ENCODE measurements around the gene ANKRD44.

Gene ANKRD44

DNA sequence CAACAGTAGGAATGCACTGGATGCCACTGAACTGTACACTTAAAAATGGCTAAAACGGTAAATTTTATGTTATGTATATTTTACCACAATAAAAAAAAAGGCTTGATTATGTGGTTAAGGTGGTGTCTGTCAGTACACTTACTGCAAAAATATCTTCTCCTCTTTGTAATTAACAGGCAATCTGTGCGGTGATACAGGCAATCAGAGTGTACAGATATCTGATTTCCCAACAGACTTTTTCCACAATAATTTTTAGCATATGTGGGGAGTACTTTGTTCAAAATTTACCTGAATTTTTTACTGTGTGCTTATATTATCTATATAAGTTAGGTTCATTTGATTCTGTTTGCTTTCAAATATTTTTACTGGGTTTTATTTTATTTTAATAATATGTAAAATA, 209.1 kb downstream of the ANKRD44 start:
- DNase-seq: no peak

DNA sequence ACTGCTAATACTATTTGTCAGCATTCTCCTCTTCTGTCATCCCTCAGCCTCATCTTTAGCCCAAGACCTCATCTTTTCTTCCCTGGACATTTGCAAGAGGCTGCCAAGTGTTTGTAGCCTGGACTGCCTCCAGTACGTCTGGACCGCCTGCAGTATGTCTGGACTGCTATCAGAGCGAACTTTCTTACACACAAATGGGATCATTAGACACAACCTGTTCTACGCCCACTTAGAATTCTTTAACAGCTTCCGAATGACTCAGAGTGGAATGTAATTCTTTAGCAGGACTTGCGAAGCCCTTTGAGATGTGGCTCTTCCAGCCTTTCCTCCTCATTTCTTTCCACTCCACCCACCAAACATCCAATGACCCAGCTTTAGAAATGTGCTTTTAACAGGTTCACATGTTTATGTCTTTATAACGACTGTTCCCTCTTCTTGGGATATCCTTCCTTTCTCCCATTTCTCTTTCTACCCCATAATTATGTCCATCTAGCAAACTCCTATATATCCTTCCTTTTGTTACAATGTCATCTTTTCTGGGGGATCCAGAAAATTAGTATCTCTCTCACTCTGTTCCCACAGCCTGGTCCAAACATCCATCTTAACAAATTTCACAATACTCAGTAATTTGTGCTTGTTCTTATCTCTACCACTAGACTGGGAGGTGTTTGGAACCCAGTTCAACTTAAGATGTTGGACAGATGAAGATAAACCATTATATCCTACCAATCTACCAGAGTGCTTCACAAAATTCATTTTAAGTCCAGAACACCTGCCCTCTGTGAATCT, 212.8 kb downstream of the ANKRD44 start:
- no peak for DNase-seq

DNA sequence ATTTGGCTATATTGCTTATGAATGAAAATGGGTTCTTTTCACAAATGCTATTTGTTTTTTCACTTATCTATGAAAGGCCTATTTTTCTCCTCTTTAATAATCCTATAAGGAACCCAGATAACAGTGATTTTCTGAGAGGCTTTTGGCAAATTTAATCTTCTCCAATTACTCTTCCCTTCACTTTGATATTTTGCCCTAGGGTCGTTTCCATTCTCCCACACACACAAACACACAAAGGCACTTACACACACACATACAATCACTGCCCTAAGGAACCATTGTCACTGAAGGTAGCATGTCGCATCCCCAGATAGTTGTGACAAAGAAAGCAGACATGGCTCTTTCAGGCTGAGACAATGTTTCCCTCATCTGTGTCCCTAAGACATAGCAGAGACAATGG, 213.9 kb downstream of the ANKRD44 start:
- DNase-seq: no peak

DNA sequence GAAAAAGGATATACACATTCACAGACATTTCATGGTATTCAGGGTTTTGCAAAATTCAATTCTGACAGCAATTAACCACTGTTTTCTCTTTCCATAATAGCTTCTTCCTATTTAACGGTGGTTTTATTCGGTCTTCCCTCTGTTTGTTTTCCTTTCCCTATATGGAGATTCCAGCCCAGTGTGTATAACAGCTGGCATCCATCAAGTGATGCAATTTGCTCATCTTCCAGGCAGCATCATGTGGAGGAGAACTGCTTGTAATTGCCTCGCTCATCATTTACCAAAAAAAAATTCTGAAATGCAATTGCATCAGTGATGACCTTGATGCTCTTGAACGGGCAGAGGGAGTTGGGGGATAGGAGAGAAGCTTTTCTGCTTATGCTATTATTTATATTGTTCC, 218.1 kb downstream of the ANKRD44 start:
- no peak for DNase-seq

DNA sequence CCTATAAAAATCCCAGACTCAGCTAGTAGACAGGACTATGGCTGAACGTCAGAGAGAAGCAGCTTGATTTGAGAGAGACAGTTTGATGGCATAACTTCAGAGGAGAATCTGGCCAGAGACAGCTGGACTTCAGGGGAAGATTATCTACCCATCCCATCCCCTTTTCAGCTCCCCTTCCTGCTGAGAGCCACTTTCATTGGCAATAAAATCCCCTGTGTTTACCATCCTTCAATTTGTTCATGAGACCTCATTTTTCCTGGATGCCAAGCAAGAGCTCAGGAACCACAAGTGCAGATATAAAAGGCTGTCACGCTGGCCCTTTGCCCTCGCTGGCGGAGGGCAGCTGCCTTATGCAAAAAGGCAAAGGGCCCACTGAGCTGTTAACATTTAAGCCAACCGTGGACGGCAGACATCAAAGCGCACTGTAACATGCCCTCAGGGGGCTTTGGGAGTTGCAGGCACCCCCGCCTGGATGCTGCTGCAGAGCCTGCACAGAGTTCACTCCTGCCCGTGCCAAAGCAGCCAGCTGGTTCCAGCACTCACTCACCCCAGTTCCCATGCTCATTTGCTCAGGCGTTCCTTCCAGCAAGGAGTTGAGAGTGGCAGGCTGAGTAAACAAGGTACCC, 219.7 kb downstream of the ANKRD44 start:
- no peak for DNase-seq

DNA sequence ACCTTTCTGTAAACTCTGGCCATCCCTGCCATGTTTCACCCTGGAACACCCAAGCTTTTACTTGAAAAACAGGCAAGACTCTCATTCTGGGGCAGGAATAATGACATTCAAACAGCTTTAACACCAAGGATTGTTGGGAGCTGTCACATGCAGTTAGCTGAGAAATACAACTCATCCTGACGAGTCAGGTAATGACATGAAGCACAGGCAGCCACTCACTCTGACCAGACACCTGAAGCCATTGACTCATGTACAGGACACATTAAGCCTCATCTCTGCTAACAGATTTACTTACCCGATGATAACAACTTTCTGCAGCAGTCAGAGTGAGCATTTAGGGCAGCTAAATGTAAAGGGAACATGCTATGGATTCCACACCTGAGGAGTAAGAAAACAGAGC, 220.9 kb downstream of the ANKRD44 start:
- no peak for DNase-seq

DNA sequence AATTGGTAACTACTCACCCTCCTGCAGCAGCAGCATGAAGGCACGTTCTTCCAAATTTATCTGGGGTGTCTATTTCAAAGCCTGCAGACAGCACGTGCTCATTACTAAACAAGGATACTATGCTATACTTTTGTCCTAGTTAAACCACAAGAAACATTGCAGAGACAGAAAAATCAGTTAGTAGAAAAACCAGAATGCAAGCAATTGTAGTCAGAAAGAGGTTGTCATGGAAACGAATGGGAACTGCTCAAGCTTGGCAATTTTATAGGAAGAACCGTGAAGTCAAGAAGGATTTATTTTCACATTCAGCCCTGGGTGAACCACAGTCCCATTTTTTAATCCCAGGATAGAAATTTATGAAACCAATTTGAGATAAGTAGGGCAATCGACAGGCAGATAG, 221.9 kb downstream of the ANKRD44 start:
- no peak for DNase-seq

DNA sequence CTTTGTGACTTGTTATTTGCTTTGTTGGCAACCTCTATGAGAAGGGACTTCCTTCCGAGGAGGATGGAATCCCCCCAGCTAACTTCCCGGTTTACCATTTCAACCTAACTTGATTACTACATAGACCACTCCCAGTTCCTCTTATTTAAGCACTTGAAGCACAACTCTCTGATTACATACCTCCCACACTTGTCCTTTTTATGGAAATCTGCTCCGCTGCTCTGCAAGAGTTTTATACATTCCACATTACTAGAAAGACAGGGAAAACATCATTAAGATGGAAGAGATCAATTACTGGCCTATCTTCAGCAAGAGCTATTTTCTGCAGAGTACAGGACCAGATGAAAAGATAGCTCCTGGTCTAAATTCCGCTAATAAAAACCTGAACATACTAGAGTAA, 224.1 kb downstream of the ANKRD44 start:
- no peak for DNase-seq

DNA sequence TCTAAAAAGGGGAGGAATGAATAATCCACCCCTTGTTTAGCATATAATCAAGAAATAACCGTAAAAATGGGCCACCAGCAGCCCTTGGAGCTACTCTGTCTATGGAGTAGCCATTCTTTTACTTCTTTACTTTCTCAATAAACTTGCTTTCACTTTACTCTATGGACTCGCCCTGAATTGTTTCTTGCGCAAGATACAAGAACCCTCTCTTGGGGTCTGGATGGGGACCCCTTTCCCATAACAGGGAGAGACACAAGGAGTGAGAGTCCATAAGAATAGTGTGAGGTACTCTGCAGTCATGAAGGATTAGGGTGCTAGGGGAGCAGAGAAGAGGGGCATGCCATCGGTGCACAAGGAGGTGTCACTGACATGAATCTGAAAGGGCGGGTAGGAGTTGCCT, 224.9 kb downstream of the ANKRD44 start:
- DNase-seq: no peak

DNA sequence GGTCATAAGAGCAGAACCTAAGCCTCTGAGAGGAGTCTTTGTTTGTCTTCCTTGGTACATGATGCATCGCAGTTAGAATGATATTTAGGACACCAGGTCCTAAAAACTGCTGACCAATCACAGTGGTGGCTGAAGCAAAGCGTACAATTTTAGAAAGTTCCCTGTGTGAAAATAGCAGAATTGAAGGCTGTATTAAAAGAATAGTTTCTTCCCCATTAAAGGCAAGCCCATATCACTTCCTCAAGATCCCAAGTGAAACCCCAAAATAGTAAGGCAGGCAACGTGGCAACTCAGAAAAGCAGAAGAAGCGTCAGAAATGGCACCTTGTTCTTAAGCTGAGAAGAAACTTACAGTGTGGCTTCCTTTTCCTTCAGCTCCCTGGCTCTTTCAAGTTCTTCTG, 229.3 kb downstream of the ANKRD44 start:
- DNase-seq: no peak

DNA sequence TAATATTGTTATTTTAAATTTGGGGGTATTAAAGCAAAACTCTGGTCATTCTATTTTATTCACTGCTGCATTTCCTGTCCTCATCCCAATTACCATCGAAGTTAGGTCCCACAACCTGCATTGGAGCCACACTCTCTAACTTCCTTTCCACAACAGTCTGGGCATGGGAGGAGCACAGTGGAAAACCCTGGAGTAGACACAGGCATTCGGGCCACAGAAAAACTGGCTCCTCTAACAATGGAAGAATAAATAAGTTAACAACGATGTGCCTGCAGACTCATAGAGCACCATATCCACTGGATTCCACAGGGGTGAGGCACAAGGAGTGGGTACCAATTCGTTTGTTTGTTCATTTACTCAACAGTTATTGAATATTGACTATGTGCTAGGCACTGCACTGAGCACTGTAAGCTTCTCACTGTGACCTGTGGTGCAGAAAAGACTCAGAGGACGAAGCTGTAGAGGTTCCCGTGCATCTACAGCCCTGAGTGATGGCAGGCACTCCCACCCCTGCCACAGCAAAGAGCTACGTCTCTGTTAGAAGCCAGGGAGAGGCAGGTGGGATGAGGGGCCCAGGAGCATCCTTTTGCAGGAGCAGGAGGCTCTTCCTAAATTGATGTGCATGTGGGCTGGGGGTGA, 229.9 kb downstream of the ANKRD44 start:
- DNase-seq: no peak

DNA sequence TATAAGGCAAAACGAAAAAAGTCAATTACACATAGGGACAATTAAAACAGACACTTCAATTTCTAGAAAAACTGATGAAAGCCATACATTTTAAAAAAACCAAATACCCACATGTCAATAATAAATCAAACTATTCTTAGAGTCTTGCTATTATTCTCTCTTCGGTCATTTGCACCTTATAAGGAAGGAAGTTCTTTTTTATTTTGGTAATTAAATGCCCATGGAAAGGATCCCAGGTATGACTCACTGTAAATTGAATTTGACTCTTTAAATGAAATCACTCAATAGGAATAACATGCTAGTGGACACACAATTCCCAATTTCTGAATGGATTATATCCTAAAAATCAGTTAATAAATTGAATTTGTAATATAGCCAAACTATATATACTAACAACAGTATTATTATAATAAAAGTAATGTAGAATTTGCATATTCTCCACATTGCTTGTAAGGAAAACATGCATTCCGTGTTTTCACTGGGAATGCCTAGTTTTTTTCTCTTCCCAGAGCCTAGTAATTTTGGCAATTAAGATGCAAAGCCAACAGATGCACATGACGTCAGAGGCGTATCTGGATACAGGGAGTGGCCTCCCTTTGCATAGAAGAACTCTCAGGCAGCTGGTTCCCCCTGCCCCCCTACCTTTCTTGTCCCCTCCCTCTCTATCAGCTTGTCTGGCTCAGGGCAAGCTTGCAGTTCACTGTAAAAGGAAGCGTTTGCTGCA, 230.6 kb downstream of the ANKRD44 start:
- DNase-seq: no peak

DNA sequence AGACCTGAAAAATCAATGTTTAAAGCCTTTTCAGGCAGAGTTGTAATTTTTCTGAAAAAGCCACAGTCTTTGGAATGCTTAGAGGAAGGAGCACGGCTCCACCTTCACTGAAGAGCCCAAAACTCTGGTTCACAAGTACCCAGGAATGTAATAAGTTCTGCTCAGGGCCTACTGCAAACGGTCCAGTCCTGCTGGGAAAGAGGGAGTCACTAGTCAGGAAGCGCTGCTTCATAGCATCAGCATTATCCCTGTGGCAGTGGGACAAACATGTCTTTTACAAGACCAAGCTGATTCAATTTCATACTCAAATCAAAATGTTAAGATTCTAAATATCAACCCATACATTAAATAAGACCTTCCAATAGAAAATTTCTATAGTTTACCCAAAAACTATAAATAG, 231.2 kb downstream of the ANKRD44 start:
- no peak for DNase-seq

DNA sequence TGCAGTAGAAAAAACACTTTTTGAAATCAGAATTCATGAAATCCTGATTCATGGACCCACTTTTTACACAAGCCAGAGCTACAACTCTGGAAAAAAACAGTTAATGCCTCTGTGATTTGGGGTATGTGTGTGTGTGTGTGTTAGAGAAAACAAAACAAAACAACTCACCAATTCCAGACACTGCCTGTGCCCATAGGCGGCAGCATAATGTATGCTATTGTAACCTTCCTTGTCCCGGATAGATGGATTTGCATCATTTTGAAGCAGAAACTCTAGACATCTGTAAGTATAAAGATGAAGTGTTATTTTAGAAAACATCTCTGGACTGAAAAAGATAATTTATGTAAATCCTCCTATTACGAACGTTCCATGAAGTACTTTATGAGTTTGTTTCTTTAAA, 232.0 kb downstream of the ANKRD44 start:
- DNase-seq: no peak

DNA sequence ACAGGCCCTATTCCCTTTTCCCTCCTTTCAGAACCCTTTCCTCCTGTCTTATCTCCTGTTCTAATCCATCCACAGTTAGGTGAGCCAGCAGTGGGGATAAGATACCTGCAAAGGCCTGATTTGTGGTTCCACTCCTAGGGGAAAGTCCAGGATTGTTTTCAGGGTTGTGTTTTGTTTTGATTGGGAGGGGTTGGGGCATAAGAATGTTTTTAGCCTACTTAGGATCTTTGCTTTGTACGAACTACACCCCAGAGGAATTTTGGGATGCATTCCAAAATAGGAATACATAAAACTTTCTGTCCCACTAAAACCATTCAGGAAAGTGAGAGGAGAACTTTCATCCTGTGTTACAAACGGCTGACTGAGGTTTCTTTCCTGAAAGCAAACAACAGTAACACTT, 233.2 kb downstream of the ANKRD44 start:
- DNase-seq: no peak

DNA sequence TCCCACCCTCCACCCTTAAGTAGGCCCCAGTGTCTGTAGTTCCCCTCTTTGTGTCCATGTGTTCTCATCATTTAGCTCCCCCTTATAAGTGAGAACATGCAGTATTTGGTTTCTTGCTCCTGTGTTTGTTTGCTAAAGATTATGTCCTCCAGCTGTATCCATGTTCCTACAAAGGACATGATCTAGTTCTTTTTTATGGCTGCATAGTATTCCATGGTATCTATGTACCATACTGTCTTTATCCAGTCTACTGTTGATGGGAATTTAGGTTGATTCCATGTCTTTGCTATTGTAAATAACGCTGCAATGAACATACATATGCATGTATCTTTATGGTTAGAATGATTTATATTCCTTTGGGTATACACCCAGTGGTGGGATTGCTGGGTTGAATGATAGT, 233.9 kb downstream of the ANKRD44 start:
- DNase-seq: no peak

DNA sequence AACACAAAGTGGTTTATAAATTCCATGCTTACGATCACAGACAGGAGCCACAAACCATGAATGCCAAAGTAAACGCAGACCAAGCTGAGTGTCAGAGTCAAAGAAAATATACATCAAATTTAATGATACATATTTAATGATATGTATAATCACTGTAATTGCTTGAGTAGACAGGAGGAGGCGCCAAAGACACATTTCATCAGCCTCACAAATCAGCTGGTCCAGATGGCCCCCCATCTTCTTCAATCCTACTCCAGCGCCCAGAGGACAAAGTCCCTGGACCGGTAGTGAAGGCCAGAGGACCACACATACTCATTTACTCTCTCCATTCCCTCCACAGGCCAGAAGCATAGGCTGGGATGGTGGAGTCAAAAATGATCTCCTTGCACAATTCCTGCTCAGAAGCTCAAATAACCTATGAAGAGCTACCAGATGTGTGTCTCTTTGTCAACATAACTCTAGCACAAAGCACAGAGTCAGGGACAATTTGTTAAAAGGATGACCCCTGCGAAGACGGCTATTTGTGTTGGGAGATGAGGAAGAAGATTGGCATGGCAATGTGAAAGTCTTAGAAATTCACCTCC, 234.7 kb downstream of the ANKRD44 start:
- DNase-seq: no peak

DNA sequence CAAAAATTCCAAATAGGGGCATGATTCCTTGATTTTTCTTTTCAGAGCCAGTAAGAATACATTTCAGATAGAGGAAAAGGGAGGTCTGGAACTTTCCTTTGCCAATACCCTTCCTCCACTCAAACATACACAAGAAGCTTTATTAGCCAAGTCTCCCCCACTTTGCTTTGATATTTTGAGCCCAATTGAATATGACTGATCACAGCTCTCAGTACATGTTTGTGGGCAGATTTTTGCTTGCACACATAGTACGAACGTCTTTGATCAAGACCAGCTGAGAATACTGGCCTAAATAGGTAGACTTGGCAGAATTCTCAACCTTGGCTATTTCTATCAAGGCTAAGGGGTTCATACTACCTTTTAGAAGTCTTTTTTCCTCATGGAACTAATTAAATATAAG, 235.3 kb downstream of the ANKRD44 start:
- no peak for DNase-seq

DNA sequence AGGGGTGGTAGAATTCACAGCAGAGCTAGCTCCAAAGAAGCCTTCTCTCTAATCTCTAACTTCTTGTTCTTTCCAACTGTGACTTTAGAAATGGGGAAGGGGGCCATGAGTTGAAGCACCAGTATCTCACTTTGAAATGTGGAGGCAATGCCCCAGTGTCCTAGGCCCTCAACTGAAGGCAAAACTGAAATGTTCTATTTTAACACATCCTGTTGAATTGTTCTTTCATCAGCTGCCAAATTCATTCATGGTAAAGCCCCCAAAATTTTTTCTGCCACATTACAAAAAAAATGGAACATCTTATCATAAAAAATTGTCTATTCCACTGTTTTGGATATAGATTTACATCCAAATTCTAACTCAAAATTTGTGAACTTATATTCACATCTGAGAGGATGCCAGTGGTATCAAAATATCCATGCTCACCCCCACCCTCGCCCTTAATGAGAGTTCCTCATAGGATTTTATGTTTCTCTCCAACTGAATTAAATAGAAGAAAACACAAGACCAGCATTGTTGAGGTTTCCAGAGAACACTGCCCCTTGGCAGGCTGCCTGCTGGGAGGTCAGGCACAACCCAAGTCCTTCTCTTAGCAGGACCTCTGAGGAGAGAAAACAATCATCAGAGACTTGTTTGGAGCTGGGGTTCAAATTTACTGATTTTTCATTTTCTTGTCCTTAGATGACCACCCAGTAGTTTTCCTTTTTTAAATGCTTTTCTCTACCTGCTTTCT, 236.7 kb downstream of the ANKRD44 start:
- no peak for DNase-seq

DNA sequence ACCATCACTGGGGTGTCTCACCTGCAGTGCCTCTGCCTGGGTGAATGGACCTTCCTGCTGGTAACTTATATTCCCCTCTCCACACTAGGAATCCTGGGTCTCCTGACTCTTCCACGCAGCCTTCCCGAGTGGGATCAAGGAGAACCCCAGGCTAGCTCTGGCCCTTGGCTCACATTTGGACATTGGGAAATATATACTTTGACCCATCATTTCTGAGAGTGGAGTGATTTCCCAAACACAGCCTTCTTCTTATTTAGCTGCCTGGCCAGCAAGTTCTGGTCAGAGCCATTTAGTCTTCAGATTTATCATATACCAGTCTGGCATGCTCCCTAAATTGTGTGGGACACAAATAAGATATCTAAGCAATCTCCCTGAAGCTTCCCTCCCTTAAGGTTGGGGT, 237.3 kb downstream of the ANKRD44 start:
- DNase-seq: no peak

DNA sequence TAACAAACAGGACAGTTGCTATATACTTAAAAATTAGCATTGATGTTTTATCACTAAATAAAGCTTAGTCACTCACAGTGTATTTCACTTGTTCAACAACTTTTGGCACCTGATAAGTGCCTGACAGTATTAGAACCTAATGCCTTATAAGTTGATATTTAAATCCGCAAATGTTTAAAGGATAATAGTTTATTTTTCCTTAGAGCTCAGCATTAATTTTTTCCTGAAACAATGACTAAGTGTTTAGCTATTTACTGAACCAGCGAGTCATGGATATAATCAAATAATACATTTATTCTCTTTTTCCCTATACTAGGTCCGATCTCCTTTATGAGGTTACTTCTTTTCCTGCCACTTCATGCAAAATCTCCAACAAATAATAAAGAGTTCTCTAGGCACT, 238.0 kb downstream of the ANKRD44 start:
- no peak for DNase-seq

DNA sequence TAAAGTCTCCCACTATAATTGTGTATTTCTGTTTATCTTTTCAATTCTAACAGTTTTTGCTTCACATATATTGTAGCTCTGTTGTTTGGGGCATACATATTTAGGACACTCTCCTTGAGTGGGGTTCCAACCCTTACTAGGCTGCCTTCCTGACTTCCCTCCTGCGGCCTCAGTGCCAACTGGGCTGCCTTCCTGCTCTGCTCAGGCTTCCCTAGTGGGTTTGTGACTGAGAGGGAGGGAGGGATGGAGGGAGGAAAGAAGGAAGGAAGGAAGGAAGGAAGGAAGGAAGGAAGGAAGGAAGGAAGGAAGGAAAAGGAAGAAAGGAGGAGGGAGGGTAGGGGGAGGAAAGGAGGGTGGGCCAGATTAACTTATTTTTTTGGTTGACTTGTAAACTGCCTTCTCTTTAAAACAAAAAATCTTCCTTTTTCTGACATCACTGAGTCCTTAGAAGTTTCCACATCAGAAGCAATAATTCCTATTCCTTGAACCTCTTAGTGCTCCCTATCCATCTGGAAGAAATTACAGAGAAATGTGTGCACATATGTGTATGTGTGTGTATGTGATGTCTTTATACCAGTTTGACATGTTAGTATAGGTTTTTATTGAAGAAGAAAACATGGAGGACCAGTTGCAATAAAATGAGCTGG, 238.7 kb downstream of the ANKRD44 start:
- DNase-seq: no peak
